Measurements from ENCODE around the gene IL6R. TPM values are rescaled to one million over a fixed set of nuclear protein-coding genes. Genes with fewer than 3 reads are reported as not detected.

Gene IL6R
- total RNA-seq, 2 donors from 2014 or later = 11.8 to 21.8 TPM

- Histone ChIP-seq H3K27ac (peak overlapping the region; percentile 96 to 99), H3K9me3 (no peaks in the 10 kb centered on the region), H3K36me3 (no peaks in the 10 kb centered on the region), H3K27me3 (no peaks in the 10 kb centered on the region), H3K4me1 (peaks cover 0 to 38% of the 10 kb centered on the region in 2 donors), H3K4me3 (peak overlapping the region in 1 of 2 donors; percentile 77)
- TF ChIP-seq CTCF (IDR thresholded peaks at IDR 0.05) = no peak
- DNase-seq (ENCODE audit: low spot score) = no peak
These were observed 622 bp upstream of the IL6R start for GRCh38 chr1:154404511-154404931.

- peak; percentile 95 for DNase-seq (ENCODE audit: low spot score)
- Histone ChIP-seq H3K36me3 (no peaks in the 10 kb centered on the region), H3K9me3 (no peaks in the 10 kb centered on the region), H3K27ac (peak overlapping the region; percentile 96 to 99), H3K27me3 (no peaks in the 10 kb centered on the region), H3K4me1 (peaks cover 0 to 51% of the 10 kb centered on the region in 2 donors), H3K4me3 (peak overlapping the region; percentile 74 to 77)
- peak; percentile 15 to 47 for TF ChIP-seq CTCF (IDR thresholded peaks at IDR 0.05)
These were observed 816 bp downstream of the IL6R start for GRCh38 chr1:154405747-154406571.

GRCh38 chr1:154406572-154406879 lies 1.4 kb downstream of the IL6R start:
- peak overlapping the region; percentile 96 to 99 for H3K27ac ChIP-seq
- no peaks in the 10 kb centered on the region for H3K9me3 ChIP-seq
- peaks cover 0 to 56% of the 10 kb centered on the region in 2 donors for H3K4me1 ChIP-seq
- H3K4me3 ChIP-seq = peak overlapping the region; percentile 74 to 77
- H3K36me3 ChIP-seq = no peaks in the 10 kb centered on the region
- no peaks in the 10 kb centered on the region for H3K27me3 ChIP-seq
- TF ChIP-seq CTCF (IDR thresholded peaks at IDR 0.05) = no peak
- DNase-seq (ENCODE audit: low spot score) = no peak

GRCh38 chr1:154406886-154407197 lies 1.7 kb downstream of the IL6R start:
- H3K4me1 ChIP-seq = peaks cover 0 to 56% of the 10 kb centered on the region in 2 donors
- H3K27ac ChIP-seq = peak overlapping the region; percentile 96 to 99
- no peaks in the 10 kb centered on the region for H3K9me3 ChIP-seq
- H3K4me3 ChIP-seq = peak overlapping the region; percentile 74 to 77
- no peak for TF ChIP-seq CTCF (IDR thresholded peaks at IDR 0.05)
- DNase-seq (ENCODE audit: low spot score) = no peak
- H3K27me3 ChIP-seq = no peaks in the 10 kb centered on the region
- no peaks in the 10 kb centered on the region for H3K36me3 ChIP-seq

GRCh38 chr1:154407198-154408091 lies 2.3 kb downstream of the IL6R start:
- no peak for TF ChIP-seq CTCF (IDR thresholded peaks at IDR 0.05)
- Histone ChIP-seq H3K9me3 (no peaks in the 10 kb centered on the region), H3K4me3 (peak overlapping the region; percentile 74 to 77), H3K4me1 (peaks cover 0 to 56% of the 10 kb centered on the region in 2 donors), H3K36me3 (no peaks in the 10 kb centered on the region), H3K27ac (peak overlapping the region; percentile 96 to 99), H3K27me3 (no peaks in the 10 kb centered on the region)
- no peak for DNase-seq (ENCODE audit: low spot score)

Measured in right atrium auricular region (tissue), 2 donors.